Urothelium cell line (cell line): Measurements from ENCODE around the gene RALBP1.
A peak's percentile ranks its signal among the peaks of the same experiment; 100 is the strongest.
"Not testable (repeated sequence)": the region's sequence is repeated elsewhere in the genome, so short reads cannot be mapped to it uniquely, and the experiment has no call there.

ENCODE experiments used
- DNase-seq: peaks from one replicate; pipeline ENCODE4 v3.0.0; 2011; ENCODE audit warnings: low spot score, mixed read lengths
- FAIRE-seq: peaks from 2 replicates; lab custom pipeline; 2011; peaks lifted over from hg19 to GRCh38; lab: Jason Lieb, UNC

RALBP1 gene

GRCh38 chr18:9474983-9475642 is at the start of gene RALBP1:
TSS of gene RALBP1 (plus strand) at chr18:9475513. CDS start at chr18:9513046, 37,533 bp downstream.
- DNase-seq = peak; percentile 100
- peak; percentile 100 for FAIRE-seq

- DNase-seq = no peak
- FAIRE-seq = no peak
Observed at GRCh38 chr18:9426753-9427152, 48.6 kb upstream of the RALBP1 start.

- FAIRE-seq = no peak
- DNase-seq = no peak
Observed at GRCh38 chr18:9428301-9428706, 47.0 kb upstream of the RALBP1 start.

GRCh38 chr18:9428862-9429661 is 46.3 kb upstream of the RALBP1 start:
- no peak for DNase-seq
- FAIRE-seq = no peak

- FAIRE-seq = no peak
- DNase-seq = no peak
Observed at GRCh38 chr18:9429662-9429993, 45.7 kb upstream of the RALBP1 start.

- not testable (repeated sequence) for FAIRE-seq, DNase-seq
Observed at GRCh38 chr18:9430315-9430714, 45.0 kb upstream of the RALBP1 start.

GRCh38 chr18:9431296-9431695 is 44.0 kb upstream of the RALBP1 start:
- FAIRE-seq (no peak), DNase-seq (no peak)

- not testable (repeated sequence) for DNase-seq, FAIRE-seq
Observed at GRCh38 chr18:9433122-9433521, 42.2 kb upstream of the RALBP1 start.

- FAIRE-seq (no peak), DNase-seq (no peak)
Observed at GRCh38 chr18:9433671-9434121, 41.6 kb upstream of the RALBP1 start.

- FAIRE-seq (no peak), DNase-seq (no peak)
Observed at GRCh38 chr18:9434122-9434701, 41.1 kb upstream of the RALBP1 start.

GRCh38 chr18:9435041-9435440 is 40.3 kb upstream of the RALBP1 start:
- FAIRE-seq (no peak), DNase-seq (no peak)

GRCh38 chr18:9436206-9436929 is 38.9 kb upstream of the RALBP1 start:
- FAIRE-seq (no peak), DNase-seq (no peak)

GRCh38 chr18:9437021-9437437 is 38.3 kb upstream of the RALBP1 start:
- no peak for FAIRE-seq
- no peak for DNase-seq

- FAIRE-seq = no peak
Observed at GRCh38 chr18:9437672-9438071, 37.6 kb upstream of the RALBP1 start.

GRCh38 chr18:9441061-9441460 is 34.3 kb upstream of the RALBP1 start:
- DNase-seq = no peak
- no peak for FAIRE-seq

More at GRCh38 chr18:9437672-9438071, 37.6 kb upstream of the RALBP1 start:
- DNase-seq = no peak

GRCh38 chr18:9444549-9444948 is 30.8 kb upstream of the RALBP1 start:
- FAIRE-seq = no peak

GRCh38 chr18:9446839-9447238 is 28.5 kb upstream of the RALBP1 start:
- FAIRE-seq (no peak), DNase-seq (no peak)

More at GRCh38 chr18:9444549-9444948, 30.8 kb upstream of the RALBP1 start:
- no peak for DNase-seq

GRCh38 chr18:9447334-9447733 is 28.0 kb upstream of the RALBP1 start:
- DNase-seq (no peak), FAIRE-seq (peak; percentile 68)

GRCh38 chr18:9449600-9450414 is 25.5 kb upstream of the RALBP1 start:
- DNase-seq (no peak), FAIRE-seq (peak; percentile 37)

- not testable (repeated sequence) for FAIRE-seq, DNase-seq
Observed at GRCh38 chr18:9450920-9451319, 24.4 kb upstream of the RALBP1 start.
